Panc1 (cell line): ENCODE data around the gene PSMA6. TPM values are rescaled to one million over a fixed set of nuclear protein-coding genes. Genes with fewer than 3 reads are reported as not detected.

Experiments
- ATAC-seq: fragments of 200-7000 bp; cut with Tn5 transposase; 2 replicates; pipeline ENCODE4 v1.9.1; 2020; ENCODE audit warnings: mild to moderate bottlenecking, moderate library complexity
- BruUV-seq: library from RNA; stranded (reverse); fragments of 400-500 nt; replicated peaks from 2 replicates; lab custom pipeline; 2021; lab: Mats Ljungman, UMichigan
- CTCF ChIA-PET: fragments of 300-600 bp; sonication (Branson Sonifier 250); formaldehyde crosslinking; loops from one replicate; lab custom pipeline; 2022; ENCODE audit warnings: antibody characterized with exemption; lab: Charles Lee
- POLR2A ChIA-PET: fragments of 300-600 bp; sonication (Branson Sonifier 250); formaldehyde crosslinking; loops from one replicate; lab custom pipeline; 2022; ENCODE audit warnings: antibody characterized with exemption; lab: Charles Lee
- DNase-seq: peaks from one replicate; pipeline ENCODE4 v3.0.0-alpha.2; 2010; ENCODE audit warnings: low read depth, low spot score
- H3K27ac ChIP-seq: 2 replicates; pipeline ENCODE4 v1.5.1; 2011; ENCODE audit warnings: mild to moderate bottlenecking, low read length, inconsistent platforms
- H3K27me3 ChIP-seq: fragments of 200-500 bp; sonication (Bioruptor generic); 2 replicates; pipeline ENCODE4 v1.6.0; 2014; ENCODE audit warnings: low read length, inconsistent platforms; ENCODE audit not compliant: control insufficient read depth, insufficient read depth
- H3K36me3 ChIP-seq: fragments of 200-500 bp; sonication (Bioruptor generic); 2 replicates; pipeline ENCODE4 v1.5.1; 2014; ENCODE audit warnings: inconsistent platforms, mild to moderate bottlenecking, low read length, moderate library complexity; ENCODE audit not compliant: control insufficient read depth, insufficient read depth
- H3K4me1 ChIP-seq: 2 replicates; pipeline ENCODE4 v1.5.1; 2011; ENCODE audit warnings: inconsistent platforms, mild to moderate bottlenecking, low read length, moderate library complexity; ENCODE audit not compliant: control insufficient read depth, insufficient read depth
- H3K4me3 ChIP-seq, 2 experiments: 2 replicates each; pipeline ENCODE4 v1.5.1; 2011 to 2012; ENCODE audit warnings: low read depth in 2 of 2, low read length in 2 of 2, mild to moderate bottlenecking in 2 of 2, inconsistent platforms in 1 of 2, moderate library complexity in 1 of 2
- H3K9me3 ChIP-seq: fragments of 200-500 bp; sonication (Bioruptor generic); 2 replicates; pipeline ENCODE4 v1.5.1; 2014; ENCODE audit warnings: low read depth, mild to moderate bottlenecking, inconsistent platforms, low read length, moderate library complexity; ENCODE audit not compliant: control insufficient read depth, insufficient read depth
- POLR2AphosphoS5 ChIP-seq: IDR thresholded peaks from 2 replicates; pipeline ENCODE4 v1.6.1; 2012; ENCODE audit warnings: mild to moderate bottlenecking, low read depth, low read length, moderate library complexity
- SIN3A ChIP-seq: IDR thresholded peaks from 2 replicates; pipeline ENCODE4 v1.6.1; 2012; ENCODE audit warnings: low read depth, mild to moderate bottlenecking, low read length, moderate library complexity, borderline replicate concordance; ENCODE audit not compliant: insufficient read depth
- TCF7L2 ChIP-seq: IDR thresholded peaks from 2 replicates; pipeline ENCODE4 v1.6.1; 2011; ENCODE audit warnings: mild to moderate bottlenecking, low read depth, low read length, inconsistent platforms
- in situ Hi-C: cut with HindIII; loops from 2 replicates; pipeline ENCODE4 v1.10.0; 2016; ENCODE audit warnings: low sequenced_read_pairs, low pct_unique_long_range_greater_than_20kb
- intact Hi-C: fragments of 100-400 bp; cut with micrococcal nuclease; formaldehyde crosslinking; loops from one replicate; pipeline ENCODE4 v1.10.0; 2022; ENCODE audit not compliant: unreplicated experiment
- total RNA-seq: library from RNA; stranded (reverse); gene quantifications from one replicate; pipeline ENCODE4 v1.2.1, GENCODE V29; 2021; ENCODE audit not compliant: unreplicated experiment
- TF ChIP-seq, protein P1 (sequence below), 2 experiments: IDR thresholded peaks; 2 replicates each; pipeline ENCODE4 v1.6.1; 2011 to 2012; ENCODE audit warnings: low read depth in 2 of 2, control low read depth in 1 of 2, low read length in 1 of 2, mild to moderate bottlenecking in 1 of 2, moderate library complexity in 1 of 2; ENCODE audit not compliant: insufficient read depth in 1 of 2
- TF ChIP-seq, protein P2 (sequence below): fragments of 450-650 bp; IDR thresholded peaks from 2 replicates; pipeline ENCODE4 v1.5.1; 2017; ENCODE audit warnings: mild to moderate bottlenecking

The PSMA6 gene
- total RNA-seq, 1 experiment from 2014 or later, result 197 TPM

DNA sequence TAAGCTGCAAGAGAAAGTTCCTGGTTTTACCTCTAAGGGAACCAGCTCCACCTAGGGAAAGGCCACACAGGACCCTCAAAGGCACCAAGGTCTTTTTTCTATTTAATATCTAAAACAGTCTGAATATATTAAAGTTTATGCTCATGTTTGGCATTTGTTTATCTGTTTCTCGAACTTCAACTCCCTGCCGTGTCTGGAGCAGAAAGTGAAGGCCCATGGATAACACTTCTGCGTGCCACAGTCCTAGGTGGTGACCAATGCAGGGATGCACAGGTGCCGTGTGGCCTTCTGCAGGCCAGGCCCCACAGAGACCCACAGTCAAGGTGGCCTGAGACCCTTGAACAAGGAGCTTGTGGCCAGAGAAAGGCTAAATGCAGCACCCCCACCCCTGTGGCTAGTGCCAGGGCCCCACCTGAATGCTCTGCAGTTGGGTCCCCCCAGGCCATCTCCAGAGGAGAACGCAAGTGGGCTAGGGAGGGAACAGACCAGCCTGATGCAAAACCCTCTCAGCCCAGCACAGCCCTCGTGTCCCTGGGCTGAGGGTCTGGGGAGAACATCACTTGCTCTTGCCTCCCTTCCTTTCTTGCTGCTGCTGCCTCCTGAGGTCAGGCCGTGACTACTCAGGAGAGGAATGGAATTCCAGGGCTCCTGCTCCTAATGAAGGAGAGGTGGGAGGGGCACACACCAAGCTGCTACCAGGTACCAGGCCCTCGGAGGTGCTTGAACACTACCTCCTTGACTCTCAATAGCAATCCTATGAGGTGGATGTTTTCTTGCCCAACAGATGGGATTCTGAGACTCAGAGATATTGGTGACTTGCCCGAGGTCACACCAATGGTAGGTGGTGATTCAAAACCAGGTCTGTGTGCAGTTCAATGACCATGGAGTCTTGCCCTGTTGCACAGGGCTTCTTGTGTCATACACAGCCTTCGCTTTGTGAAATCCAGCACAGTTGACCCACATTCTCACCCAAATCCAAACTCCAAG, 45.4 kb downstream of the PSMA6 start:
- no peak overlapping the region; a peak in 1 of 4 replicates for H3K4me3 ChIP-seq
- BruUV-seq, result no TSS peak
- POLR2A ChIA-PET, result no interaction called here
- no peak for DNase-seq
- CTCF ChIA-PET, result interaction anchor here (0.5 kb wide), 1 partner anchor 34 kb away, joined by 4 read pairs; no protein-coding TSS in a partner anchor
- peaks cover 75% of the 10 kb centered on the region for H3K4me1 ChIP-seq
- no peaks in the 10 kb centered on the region for H3K9me3 ChIP-seq
- intact Hi-C loops, result loop anchor here (5.0 kb wide), 1 partner anchor 70 kb away; no protein-coding TSS in a partner anchor
- H3K27me3 ChIP-seq, result no peaks in the 10 kb centered on the region
- in situ Hi-C loops, result no loop called here
- H3K36me3 ChIP-seq, result no peaks in the 10 kb centered on the region
- TF ChIP-seq, protein P1, sequence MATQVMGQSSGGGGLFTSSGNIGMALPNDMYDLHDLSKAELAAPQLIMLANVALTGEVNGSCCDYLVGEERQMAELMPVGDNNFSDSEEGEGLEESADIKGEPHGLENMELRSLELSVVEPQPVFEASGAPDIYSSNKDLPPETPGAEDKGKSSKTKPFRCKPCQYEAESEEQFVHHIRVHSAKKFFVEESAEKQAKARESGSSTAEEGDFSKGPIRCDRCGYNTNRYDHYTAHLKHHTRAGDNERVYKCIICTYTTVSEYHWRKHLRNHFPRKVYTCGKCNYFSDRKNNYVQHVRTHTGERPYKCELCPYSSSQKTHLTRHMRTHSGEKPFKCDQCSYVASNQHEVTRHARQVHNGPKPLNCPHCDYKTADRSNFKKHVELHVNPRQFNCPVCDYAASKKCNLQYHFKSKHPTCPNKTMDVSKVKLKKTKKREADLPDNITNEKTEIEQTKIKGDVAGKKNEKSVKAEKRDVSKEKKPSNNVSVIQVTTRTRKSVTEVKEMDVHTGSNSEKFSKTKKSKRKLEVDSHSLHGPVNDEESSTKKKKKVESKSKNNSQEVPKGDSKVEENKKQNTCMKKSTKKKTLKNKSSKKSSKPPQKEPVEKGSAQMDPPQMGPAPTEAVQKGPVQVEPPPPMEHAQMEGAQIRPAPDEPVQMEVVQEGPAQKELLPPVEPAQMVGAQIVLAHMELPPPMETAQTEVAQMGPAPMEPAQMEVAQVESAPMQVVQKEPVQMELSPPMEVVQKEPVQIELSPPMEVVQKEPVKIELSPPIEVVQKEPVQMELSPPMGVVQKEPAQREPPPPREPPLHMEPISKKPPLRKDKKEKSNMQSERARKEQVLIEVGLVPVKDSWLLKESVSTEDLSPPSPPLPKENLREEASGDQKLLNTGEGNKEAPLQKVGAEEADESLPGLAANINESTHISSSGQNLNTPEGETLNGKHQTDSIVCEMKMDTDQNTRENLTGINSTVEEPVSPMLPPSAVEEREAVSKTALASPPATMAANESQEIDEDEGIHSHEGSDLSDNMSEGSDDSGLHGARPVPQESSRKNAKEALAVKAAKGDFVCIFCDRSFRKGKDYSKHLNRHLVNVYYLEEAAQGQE (IDR thresholded peaks at IDR 0.05; ENCODE audit: insufficient read depth in 1 of 2, low read depth in 2 of 2, low read length in 1 of 2), result no peak
- no peak for TF ChIP-seq TCF7L2
- TF ChIP-seq POLR2AphosphoS5, result no peak
- TF ChIP-seq SIN3A, result no peak
- TF ChIP-seq, protein P2, sequence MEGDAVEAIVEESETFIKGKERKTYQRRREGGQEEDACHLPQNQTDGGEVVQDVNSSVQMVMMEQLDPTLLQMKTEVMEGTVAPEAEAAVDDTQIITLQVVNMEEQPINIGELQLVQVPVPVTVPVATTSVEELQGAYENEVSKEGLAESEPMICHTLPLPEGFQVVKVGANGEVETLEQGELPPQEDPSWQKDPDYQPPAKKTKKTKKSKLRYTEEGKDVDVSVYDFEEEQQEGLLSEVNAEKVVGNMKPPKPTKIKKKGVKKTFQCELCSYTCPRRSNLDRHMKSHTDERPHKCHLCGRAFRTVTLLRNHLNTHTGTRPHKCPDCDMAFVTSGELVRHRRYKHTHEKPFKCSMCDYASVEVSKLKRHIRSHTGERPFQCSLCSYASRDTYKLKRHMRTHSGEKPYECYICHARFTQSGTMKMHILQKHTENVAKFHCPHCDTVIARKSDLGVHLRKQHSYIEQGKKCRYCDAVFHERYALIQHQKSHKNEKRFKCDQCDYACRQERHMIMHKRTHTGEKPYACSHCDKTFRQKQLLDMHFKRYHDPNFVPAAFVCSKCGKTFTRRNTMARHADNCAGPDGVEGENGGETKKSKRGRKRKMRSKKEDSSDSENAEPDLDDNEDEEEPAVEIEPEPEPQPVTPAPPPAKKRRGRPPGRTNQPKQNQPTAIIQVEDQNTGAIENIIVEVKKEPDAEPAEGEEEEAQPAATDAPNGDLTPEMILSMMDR, result no peak
- H3K27ac ChIP-seq, result peak overlapping the region; percentile 93
- no peak for ATAC-seq

DNA sequence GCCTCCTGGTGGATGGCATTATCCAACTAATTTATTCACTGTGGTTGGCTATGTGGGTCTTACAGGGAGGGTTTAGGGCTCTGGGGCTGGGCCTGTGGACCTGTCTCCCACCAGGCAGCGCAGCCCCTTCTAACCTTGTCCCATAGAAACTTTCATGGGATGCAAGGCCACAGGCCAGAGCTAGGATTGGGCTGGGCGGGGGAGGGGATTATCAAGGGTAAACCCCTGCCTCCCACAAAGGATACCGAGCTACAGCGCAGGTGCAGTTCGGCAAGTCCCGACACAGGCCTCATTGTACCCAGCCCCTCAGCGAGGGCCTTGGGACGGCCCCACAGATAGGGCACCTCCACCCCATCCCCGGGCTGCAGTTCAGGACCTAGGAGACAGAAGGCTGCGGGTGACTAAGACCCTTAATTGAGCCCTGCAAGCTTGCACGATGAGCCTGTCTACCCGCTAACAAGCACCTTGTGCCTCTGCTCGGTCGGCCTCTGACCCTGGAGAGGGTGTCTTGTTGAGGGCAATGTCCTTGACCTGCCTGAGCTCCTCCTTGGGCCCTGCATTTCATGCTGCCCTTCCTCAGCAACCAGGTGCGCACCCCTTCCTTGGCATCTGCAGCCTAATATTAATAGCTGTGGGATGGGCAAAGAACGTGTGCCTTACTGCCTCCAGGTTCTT, 46.7 kb downstream of the PSMA6 start:
- CTCF ChIA-PET, result no interaction called here

More for the DNA sequence above, 46.7 kb downstream of the PSMA6 start:
- no peaks in the 10 kb centered on the region for H3K27me3 ChIP-seq
- POLR2A ChIA-PET, result interaction anchor here (0.6 kb wide), 2 partner anchors 8 to 41 kb away, joined by 5 to 7 read pairs; no protein-coding TSS in a partner anchor
- peak overlapping the region; percentile 93 for H3K27ac ChIP-seq
- H3K4me3 ChIP-seq, result no peak overlapping the region
- no peaks in the 10 kb centered on the region for H3K9me3 ChIP-seq
- H3K36me3 ChIP-seq, result no peaks in the 10 kb centered on the region
- no peak for ATAC-seq
- no TSS peak for BruUV-seq
- in situ Hi-C loops (no loop called here), intact Hi-C loops (loop anchor here (5.0 kb wide), 1 partner anchor 68 kb away; no protein-coding TSS in a partner anchor)
- no peak for DNase-seq
- peaks cover 64% of the 10 kb centered on the region for H3K4me1 ChIP-seq
- no peak for TF ChIP-seq POLR2AphosphoS5
- TF ChIP-seq, protein P1 (IDR thresholded peaks at IDR 0.05; ENCODE audit: insufficient read depth in 1 of 2, low read depth in 2 of 2, low read length in 1 of 2), result no peak
